SK-N-SH treated with all-trans-retinoic acid at 6 μM for 48 hours (cell line): ENCODE data around the gene DHCR7.

Experiments used
- ARNTL ChIP-seq: fragments of 450-650 bp; formaldehyde crosslinking; IDR thresholded peaks from 2 replicates; pipeline ENCODE4 v1.5.0; 2020; ENCODE audit warnings: low read depth, mild to moderate bottlenecking, moderate library complexity, borderline replicate concordance
- CREB5 ChIP-seq: fragments of 250-450 bp; sonication (Bioruptor Pico); IDR thresholded peaks from 2 replicates; pipeline ENCODE4 v1.5.1; 2020; ENCODE audit warnings: low read depth, mild to moderate bottlenecking, moderate library complexity
- ISL1 ChIP-seq: fragments of 250-450 bp; sonication (Bioruptor Pico); IDR thresholded peaks from 2 replicates; pipeline ENCODE4 v2.1.2; 2022; ENCODE audit warnings: mild to moderate bottlenecking, moderate library complexity
- OSR1 ChIP-seq: fragments of 250-450 bp; sonication (Bioruptor Pico); IDR thresholded peaks from 2 replicates; pipeline ENCODE4 v1.8.0; 2022; ENCODE audit warnings: moderate library complexity, mild to moderate bottlenecking, inconsistent platforms
- PATZ1 ChIP-seq: fragments of 250-450 bp; sonication (Bioruptor Pico); IDR thresholded peaks from 2 replicates; pipeline ENCODE4 v1.8.0; 2020; ENCODE audit warnings: mild to moderate bottlenecking, moderate library complexity, borderline replicate concordance
- RARB ChIP-seq: fragments of 250-450 bp; sonication (Bioruptor Pico); IDR thresholded peaks from 2 replicates; pipeline ENCODE4 v1.8.0; 2021; ENCODE audit warnings: mild to moderate bottlenecking, moderate library complexity
- SNAI2 ChIP-seq: fragments of 250-450 bp; sonication (Bioruptor Pico); IDR thresholded peaks from 2 replicates; pipeline ENCODE4 v1.5.0; 2020; ENCODE audit warnings: mild to moderate bottlenecking, moderate library complexity
- ZC3H10 ChIP-seq: fragments of 250-450 bp; sonication (Bioruptor Pico); IDR thresholded peaks from 2 replicates; pipeline ENCODE4 v1.5.1; 2021; ENCODE audit warnings: mild to moderate bottlenecking, moderate library complexity
- ZFP3 ChIP-seq: fragments of 250-450 bp; sonication (Bioruptor Pico); IDR thresholded peaks from 2 replicates; pipeline ENCODE4 v1.5.0; 2020; ENCODE audit warnings: mild to moderate bottlenecking, moderate library complexity
- ZFP30 ChIP-seq: fragments of 450-650 bp; formaldehyde crosslinking; IDR thresholded peaks from 2 replicates; pipeline ENCODE4 v1.5.0; 2022; ENCODE audit warnings: mild to moderate bottlenecking, moderate library complexity
- ZNF70 ChIP-seq: fragments of 450-650 bp; formaldehyde crosslinking; IDR thresholded peaks from 2 replicates; pipeline ENCODE4 v1.5.0; 2020; ENCODE audit warnings: mild to moderate bottlenecking, moderate library complexity
- TF ChIP-seq, protein P1 (sequence below): fragments of 250-450 bp; sonication (Bioruptor Pico); IDR thresholded peaks from 2 replicates; pipeline ENCODE4 v1.5.0; 2020; ENCODE audit warnings: mild to moderate bottlenecking, moderate library complexity
- TF ChIP-seq, protein P2 (sequence below): fragments of 250-450 bp; sonication (Bioruptor Pico); IDR thresholded peaks from 2 replicates; pipeline ENCODE4 v1.8.0; 2021; ENCODE audit warnings: low read depth, mild to moderate bottlenecking, moderate library complexity, borderline replicate concordance

DNA sequence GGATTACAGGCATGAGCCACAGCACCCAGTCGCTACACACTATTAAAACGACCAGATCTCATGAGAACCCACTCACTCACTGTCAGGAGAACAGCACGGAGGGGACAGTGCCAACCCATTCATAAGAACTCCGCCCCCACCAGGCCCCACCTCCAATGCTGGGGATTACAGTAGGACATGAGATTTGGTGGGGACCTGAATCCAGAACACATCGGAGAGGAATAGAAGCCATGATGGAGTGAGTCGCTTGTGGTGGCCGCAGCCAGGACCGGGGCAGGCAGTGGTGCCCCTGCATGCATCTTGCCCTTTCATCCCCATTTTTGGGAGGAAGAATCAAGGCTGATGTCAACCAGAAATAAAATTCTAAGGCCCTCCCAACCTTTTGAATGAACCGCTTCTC, 13.5 kb upstream of the DHCR7 start:
- TF ChIP-seq ARNTL (CRISPR knock-in tag) = no peak
- no peak for TF ChIP-seq ZFP3
- TF ChIP-seq ZC3H10 (CRISPR knock-in tag) = no peak
- no peak for TF ChIP-seq ISL1
- no peak for TF ChIP-seq OSR1
- TF ChIP-seq CREB5 (CRISPR knock-in tag) = no peak
- no peak for TF ChIP-seq PATZ1 (CRISPR knock-in tag)
- no peak for TF ChIP-seq SNAI2 (CRISPR knock-in tag)
- no peak for TF ChIP-seq ZFP30 (CRISPR knock-in tag)
- no peak for TF ChIP-seq ZNF70 (CRISPR knock-in tag)
- TF ChIP-seq, protein P1, sequence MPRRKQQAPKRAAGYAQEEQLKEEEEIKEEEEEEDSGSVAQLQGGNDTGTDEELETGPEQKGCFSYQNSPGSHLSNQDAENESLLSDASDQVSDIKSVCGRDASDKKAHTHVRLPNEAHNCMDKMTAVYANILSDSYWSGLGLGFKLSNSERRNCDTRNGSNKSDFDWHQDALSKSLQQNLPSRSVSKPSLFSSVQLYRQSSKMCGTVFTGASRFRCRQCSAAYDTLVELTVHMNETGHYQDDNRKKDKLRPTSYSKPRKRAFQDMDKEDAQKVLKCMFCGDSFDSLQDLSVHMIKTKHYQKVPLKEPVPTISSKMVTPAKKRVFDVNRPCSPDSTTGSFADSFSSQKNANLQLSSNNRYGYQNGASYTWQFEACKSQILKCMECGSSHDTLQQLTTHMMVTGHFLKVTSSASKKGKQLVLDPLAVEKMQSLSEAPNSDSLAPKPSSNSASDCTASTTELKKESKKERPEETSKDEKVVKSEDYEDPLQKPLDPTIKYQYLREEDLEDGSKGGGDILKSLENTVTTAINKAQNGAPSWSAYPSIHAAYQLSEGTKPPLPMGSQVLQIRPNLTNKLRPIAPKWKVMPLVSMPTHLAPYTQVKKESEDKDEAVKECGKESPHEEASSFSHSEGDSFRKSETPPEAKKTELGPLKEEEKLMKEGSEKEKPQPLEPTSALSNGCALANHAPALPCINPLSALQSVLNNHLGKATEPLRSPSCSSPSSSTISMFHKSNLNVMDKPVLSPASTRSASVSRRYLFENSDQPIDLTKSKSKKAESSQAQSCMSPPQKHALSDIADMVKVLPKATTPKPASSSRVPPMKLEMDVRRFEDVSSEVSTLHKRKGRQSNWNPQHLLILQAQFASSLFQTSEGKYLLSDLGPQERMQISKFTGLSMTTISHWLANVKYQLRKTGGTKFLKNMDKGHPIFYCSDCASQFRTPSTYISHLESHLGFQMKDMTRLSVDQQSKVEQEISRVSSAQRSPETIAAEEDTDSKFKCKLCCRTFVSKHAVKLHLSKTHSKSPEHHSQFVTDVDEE (CRISPR knock-in tag) = no peak
- no peak for TF ChIP-seq RARB
- TF ChIP-seq, protein P2, sequence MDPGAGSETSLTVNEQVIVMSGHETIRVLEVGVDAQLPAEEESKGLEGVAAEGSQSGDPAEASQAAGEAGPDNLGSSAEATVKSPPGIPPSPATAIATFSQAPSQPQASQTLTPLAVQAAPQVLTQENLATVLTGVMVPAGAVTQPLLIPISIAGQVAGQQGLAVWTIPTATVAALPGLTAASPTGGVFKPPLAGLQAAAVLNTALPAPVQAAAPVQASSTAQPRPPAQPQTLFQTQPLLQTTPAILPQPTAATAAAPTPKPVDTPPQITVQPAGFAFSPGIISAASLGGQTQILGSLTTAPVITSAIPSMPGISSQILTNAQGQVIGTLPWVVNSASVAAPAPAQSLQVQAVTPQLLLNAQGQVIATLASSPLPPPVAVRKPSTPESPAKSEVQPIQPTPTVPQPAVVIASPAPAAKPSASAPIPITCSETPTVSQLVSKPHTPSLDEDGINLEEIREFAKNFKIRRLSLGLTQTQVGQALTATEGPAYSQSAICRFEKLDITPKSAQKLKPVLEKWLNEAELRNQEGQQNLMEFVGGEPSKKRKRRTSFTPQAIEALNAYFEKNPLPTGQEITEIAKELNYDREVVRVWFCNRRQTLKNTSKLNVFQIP (CRISPR knock-in tag) = no peak
